Activated naive CD8-positive, alpha-beta T cell (primary cell): ENCODE results near the gene COL4A2.
"Not testable (repeated sequence)": the region's sequence is repeated elsewhere in the genome, so short reads cannot be mapped to it uniquely, and the experiment has no call there.

Source experiments
- H3K27ac Mint-ChIP-seq: one replicate; pipeline ENCODE4 v1.8.0; 2021; ENCODE audit warnings: mixed read lengths
- H3K27me3 Mint-ChIP-seq: one replicate; pipeline ENCODE4 v1.8.0; 2021; ENCODE audit warnings: mixed read lengths
- H3K36me3 Mint-ChIP-seq: one replicate; pipeline ENCODE4 v1.8.0; 2021; ENCODE audit warnings: mixed read lengths
- H3K4me1 Mint-ChIP-seq: one replicate; pipeline ENCODE4 v1.8.0; 2021; ENCODE audit warnings: low read depth, mixed read lengths
- H3K4me3 Mint-ChIP-seq: one replicate; pipeline ENCODE4 v1.8.0; 2021; ENCODE audit warnings: mild to moderate bottlenecking, mixed read lengths
- H3K9me3 Mint-ChIP-seq: one replicate; pipeline ENCODE4 v1.8.0; 2021; ENCODE audit warnings: low read depth, mixed read lengths

The COL4A2 gene

DNA sequence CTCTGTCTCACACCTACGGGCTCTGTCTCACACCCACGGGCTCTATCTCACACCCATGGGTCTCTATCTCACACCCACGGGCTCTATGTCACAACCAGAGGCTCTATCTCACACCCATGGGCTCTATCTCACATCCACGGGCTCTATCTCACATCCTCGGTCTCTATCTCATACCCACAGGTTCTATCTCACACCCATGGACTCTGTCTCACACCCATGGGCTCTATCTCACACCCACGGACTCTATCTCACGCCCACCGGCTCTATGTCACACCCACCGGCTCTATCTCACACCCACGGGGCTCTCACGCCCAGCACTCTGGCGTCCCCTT, 73.9 kb downstream of the COL4A2 start:
- peaks cover 19% of the 10 kb centered on the region for H3K27me3 Mint-ChIP-seq
- H3K27ac Mint-ChIP-seq = no peak overlapping the region
- no peaks in the 10 kb centered on the region for H3K36me3 Mint-ChIP-seq
- no peaks in the 10 kb centered on the region for H3K9me3 Mint-ChIP-seq
- no peak overlapping the region for H3K4me3 Mint-ChIP-seq
- no peaks in the 10 kb centered on the region for H3K4me1 Mint-ChIP-seq

GRCh38 chr13:110382229-110382628, 75.1 kb downstream of the COL4A2 start:
- Mint-ChIP-seq H3K4me3 (no peak overlapping the region), H3K27me3 (peaks cover 13% of the 10 kb centered on the region), H3K27ac (no peak overlapping the region), H3K36me3 (no peaks in the 10 kb centered on the region), H3K4me1 (no peaks in the 10 kb centered on the region), H3K9me3 (no peaks in the 10 kb centered on the region)

DNA sequence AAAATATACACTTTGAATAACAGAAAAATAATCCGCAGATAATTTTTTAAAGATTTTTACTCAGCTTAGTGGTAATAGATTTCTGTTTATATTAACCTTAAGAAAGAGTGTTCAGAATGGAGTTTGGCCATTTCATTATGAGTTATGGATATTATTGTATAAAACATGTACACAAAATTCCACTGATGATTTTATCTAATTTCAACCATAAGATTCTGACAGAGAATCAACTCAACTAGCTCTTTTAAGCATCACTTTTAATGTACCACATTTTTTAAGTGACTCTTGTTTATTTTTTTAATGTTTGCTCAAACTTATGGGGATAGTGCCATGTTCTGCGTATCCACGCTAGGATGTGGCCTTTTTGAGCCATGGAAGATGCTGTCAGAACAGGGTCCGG, 75.7 kb downstream of the COL4A2 start:
- Mint-ChIP-seq H3K27me3 (peaks cover 13% of the 10 kb centered on the region), H3K4me3 (no peak overlapping the region)

DNA sequence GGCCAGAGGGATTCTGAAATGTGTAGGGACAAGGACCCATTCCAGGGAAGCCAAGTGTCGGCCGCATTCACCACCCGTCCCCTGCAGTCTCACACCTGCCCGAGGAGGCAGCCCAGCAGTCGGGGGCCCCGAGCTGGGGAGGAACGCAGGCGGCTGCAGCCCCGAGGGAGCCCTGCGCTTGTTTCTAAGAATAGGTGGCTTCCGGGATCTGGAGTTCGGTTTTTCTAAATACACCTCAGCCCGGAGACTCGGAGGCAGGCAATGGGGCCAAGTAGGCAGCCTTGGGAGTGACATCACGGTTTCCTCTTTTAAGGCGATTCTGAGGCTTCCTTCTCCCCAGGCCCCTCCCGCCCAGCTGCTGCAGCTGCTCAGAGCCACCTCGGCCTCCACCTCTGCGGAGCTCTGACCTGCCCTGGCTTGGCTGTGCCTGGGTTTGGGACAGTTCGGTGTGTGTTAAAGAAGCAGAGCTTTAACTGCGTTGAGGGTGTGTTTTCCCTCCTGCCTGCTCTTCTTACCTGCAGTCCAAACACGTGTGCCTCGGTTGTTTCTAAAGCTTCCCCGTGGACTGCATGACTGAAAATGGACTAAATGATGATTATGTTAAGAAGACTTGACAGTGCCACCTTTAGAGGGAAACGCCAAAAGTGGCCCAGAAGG, 80.5 kb downstream of the COL4A2 start:
- Mint-ChIP-seq H3K4me3 (no peak overlapping the region), H3K9me3 (no peaks in the 10 kb centered on the region), H3K4me1 (peaks cover 5% of the 10 kb centered on the region), H3K27me3 (peaks cover 23% of the 10 kb centered on the region), H3K27ac (no peak overlapping the region), H3K36me3 (peaks cover 2% of the 10 kb centered on the region)

More for the DNA sequence above, 75.7 kb downstream of the COL4A2 start:
- Mint-ChIP-seq H3K27ac (no peak overlapping the region), H3K36me3 (no peaks in the 10 kb centered on the region), H3K9me3 (no peaks in the 10 kb centered on the region), H3K4me1 (peaks cover under 1% of the 10 kb centered on the region)

- Mint-ChIP-seq H3K27me3 (peaks cover 22% of the 10 kb centered on the region), H3K9me3 (no peaks in the 10 kb centered on the region), H3K4me1 (peaks cover 5% of the 10 kb centered on the region), H3K36me3 (peaks cover 2% of the 10 kb centered on the region), H3K4me3 (peak overlapping the region; percentile 5), H3K27ac (no peak overlapping the region)
Observed at GRCh38 chr13:110388108-110388943, 81.2 kb downstream of the COL4A2 start.

GRCh38 chr13:110390567-110390966, 83.5 kb downstream of the COL4A2 start:
- H3K36me3 Mint-ChIP-seq = peaks cover 2% of the 10 kb centered on the region
- H3K27ac Mint-ChIP-seq = no peak overlapping the region
- H3K27me3 Mint-ChIP-seq = peaks cover 34% of the 10 kb centered on the region
- H3K4me3 Mint-ChIP-seq = no peak overlapping the region
- H3K4me1 Mint-ChIP-seq = peaks cover 5% of the 10 kb centered on the region
- no peaks in the 10 kb centered on the region for H3K9me3 Mint-ChIP-seq

- peaks cover 5% of the 10 kb centered on the region for H3K4me1 Mint-ChIP-seq
- no peak overlapping the region for H3K4me3 Mint-ChIP-seq
- H3K9me3 Mint-ChIP-seq = no peaks in the 10 kb centered on the region
- H3K27me3 Mint-ChIP-seq = peaks cover 37% of the 10 kb centered on the region
- no peak overlapping the region for H3K27ac Mint-ChIP-seq
- H3K36me3 Mint-ChIP-seq = peaks cover 2% of the 10 kb centered on the region
Observed at GRCh38 chr13:110391273-110391672, 84.2 kb downstream of the COL4A2 start.

- H3K9me3 Mint-ChIP-seq = no peaks in the 10 kb centered on the region
- H3K27ac Mint-ChIP-seq = no peak overlapping the region
- peaks cover 46% of the 10 kb centered on the region for H3K27me3 Mint-ChIP-seq
- H3K4me1 Mint-ChIP-seq = peaks cover 5% of the 10 kb centered on the region
- H3K4me3 Mint-ChIP-seq = no peak overlapping the region
- peaks cover 2% of the 10 kb centered on the region for H3K36me3 Mint-ChIP-seq
Observed at GRCh38 chr13:110392510-110393240, 85.6 kb downstream of the COL4A2 start.

GRCh38 chr13:110393761-110394160, 86.7 kb downstream of the COL4A2 start:
- no peaks in the 10 kb centered on the region for H3K9me3 Mint-ChIP-seq
- H3K4me1 Mint-ChIP-seq = peaks cover 2% of the 10 kb centered on the region
- peaks cover 2% of the 10 kb centered on the region for H3K36me3 Mint-ChIP-seq
- no peak overlapping the region for H3K27ac Mint-ChIP-seq
- no peak overlapping the region for H3K4me3 Mint-ChIP-seq
- peaks cover 44% of the 10 kb centered on the region for H3K27me3 Mint-ChIP-seq

GRCh38 chr13:110394371-110394841, 87.3 kb downstream of the COL4A2 start:
- Mint-ChIP-seq H3K27ac (no peak overlapping the region), H3K36me3 (peaks cover 2% of the 10 kb centered on the region), H3K9me3 (no peaks in the 10 kb centered on the region), H3K4me3 (no peak overlapping the region), H3K27me3 (peaks cover 38% of the 10 kb centered on the region), H3K4me1 (no peaks in the 10 kb centered on the region)

GRCh38 chr13:110395616-110396015, 88.5 kb downstream of the COL4A2 start:
- H3K27me3 Mint-ChIP-seq = peaks cover 43% of the 10 kb centered on the region
- not testable (repeated sequence) for H3K27ac Mint-ChIP-seq, H3K9me3 Mint-ChIP-seq, H3K4me3 Mint-ChIP-seq, H3K4me1 Mint-ChIP-seq, H3K36me3 Mint-ChIP-seq

DNA sequence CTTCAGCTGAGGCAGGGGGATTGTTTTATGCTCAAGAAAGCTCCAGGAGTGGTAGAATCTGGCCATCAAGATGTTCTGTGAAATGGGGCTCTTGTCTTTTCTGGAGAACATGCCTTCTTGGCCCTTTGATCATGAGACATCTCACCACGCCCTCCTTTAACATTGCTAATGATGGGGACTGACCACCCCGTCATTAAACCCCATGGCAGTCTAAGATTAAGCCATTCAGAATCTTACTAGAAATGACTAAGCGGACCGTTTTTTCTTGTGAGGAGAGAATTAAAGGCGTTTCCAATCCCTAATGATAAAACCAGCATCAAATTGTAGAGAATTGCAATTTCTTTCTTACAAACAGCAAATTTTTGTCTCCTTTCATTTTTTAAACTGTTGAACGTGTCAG, 89.4 kb downstream of the COL4A2 start:
- H3K9me3 Mint-ChIP-seq = no peaks in the 10 kb centered on the region
- H3K36me3 Mint-ChIP-seq = no peaks in the 10 kb centered on the region
- no peaks in the 10 kb centered on the region for H3K4me1 Mint-ChIP-seq
- H3K4me3 Mint-ChIP-seq = no peak overlapping the region
- H3K27ac Mint-ChIP-seq = no peak overlapping the region
- H3K27me3 Mint-ChIP-seq = peaks cover 41% of the 10 kb centered on the region

- Mint-ChIP-seq H3K4me1 (no peaks in the 10 kb centered on the region), H3K9me3 (no peaks in the 10 kb centered on the region), H3K4me3 (no peak overlapping the region), H3K27ac (no peak overlapping the region), H3K27me3 (peaks cover 40% of the 10 kb centered on the region), H3K36me3 (no peaks in the 10 kb centered on the region)
Observed at GRCh38 chr13:110396913-110397381, 89.9 kb downstream of the COL4A2 start.

DNA sequence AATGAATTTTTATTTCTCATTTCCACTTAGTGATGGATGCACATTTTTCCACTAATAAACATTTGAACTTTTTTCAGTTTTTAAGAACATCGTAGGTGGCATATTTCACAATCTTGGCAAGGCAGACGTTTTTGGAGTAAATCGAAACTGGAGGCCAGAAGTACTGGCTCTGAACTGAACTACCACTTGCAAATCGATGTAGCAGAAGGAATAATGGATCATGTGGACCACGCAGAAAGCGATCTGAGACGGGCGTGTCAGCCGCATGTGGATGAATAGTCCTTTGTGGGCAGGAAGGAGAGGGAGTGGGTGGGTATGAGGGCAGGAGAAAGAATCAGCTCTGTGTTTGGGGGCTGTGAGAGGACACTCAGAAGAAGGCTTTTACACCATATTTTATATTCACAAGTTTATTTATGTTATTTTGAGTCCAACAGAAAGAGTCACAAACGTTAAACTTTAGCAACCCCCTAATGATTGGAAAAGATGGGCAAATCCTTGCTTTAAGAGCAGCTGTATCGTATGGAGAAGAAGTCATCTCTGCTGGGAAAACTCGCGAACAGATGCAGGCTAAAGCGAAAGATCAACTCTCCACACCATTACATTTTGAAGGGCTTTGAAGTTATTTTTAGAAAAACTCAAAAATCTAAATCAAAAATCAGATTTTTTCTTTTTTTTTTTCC, 90.5 kb downstream of the COL4A2 start:
- H3K27ac Mint-ChIP-seq = no peak overlapping the region
- H3K27me3 Mint-ChIP-seq = peaks cover 44% of the 10 kb centered on the region
- H3K9me3 Mint-ChIP-seq = no peaks in the 10 kb centered on the region
- H3K4me1 Mint-ChIP-seq = no peaks in the 10 kb centered on the region
- no peaks in the 10 kb centered on the region for H3K36me3 Mint-ChIP-seq
- no peak overlapping the region for H3K4me3 Mint-ChIP-seq
